GM21423 (cell line): ENCODE results near the gene C2.
"Not testable (repeated sequence)": the region's sequence is repeated elsewhere in the genome, so short reads cannot be mapped to it uniquely, and the experiment has no call there.

Experiments used
- ATAC-seq: cut with Tn5 transposase; IDR thresholded peaks from one replicate; pipeline ENCODE4 v1.9.1; 2021; ENCODE audit warnings: mild to moderate bottlenecking, moderate library complexity; ENCODE audit not compliant: unreplicated experiment

C2 gene

DNA sequence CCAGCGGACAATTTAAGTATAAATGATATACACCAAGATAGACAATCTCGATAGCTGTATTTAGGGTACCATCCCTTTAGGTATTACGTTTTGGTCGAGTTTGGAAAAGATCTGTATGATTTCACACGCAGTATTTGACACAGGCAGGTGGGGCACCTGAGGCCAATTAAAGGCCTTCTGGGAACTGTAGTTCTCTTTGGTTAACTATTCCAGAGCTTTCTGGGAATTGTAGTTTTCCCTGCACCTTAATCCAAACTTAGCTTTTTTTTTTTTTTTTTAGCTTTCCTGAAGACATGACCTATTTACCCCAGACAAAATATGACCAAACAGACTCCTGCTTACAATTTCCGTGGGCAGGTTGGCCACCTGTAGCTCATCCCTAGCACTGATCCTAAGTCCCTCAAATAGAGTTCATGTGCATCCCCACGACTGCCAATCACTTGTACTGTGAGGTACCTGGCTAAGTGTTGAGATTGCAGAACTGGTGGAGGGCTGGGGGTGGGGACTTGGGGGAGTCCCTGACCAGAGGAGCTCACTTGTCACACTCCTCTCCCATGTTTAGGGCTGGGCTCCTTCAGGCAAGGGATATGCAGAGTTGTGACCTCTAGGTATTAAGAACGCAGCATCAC, 29.0 kb upstream of the C2 start:
- ATAC-seq = no peak

DNA sequence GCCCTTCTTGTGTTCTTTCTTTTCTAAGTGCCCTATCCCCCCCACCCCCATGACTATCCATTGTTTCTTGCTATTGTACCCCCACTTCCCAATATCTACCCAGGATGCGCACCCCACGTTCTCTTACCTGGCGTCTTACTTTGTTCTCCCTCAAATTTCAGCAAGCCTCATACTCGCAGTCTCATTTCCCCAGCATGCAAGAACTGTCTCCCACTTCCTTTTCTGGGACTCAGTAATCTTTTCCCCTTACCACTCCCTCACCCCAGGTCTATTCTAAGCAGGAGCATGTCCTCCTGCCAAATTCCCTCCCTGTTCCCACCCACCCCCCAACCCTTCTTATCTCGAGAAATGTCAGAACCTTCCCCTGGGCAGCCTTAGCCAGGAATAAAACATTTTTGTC, 28.3 kb upstream of the C2 start:
- no peak for ATAC-seq

DNA sequence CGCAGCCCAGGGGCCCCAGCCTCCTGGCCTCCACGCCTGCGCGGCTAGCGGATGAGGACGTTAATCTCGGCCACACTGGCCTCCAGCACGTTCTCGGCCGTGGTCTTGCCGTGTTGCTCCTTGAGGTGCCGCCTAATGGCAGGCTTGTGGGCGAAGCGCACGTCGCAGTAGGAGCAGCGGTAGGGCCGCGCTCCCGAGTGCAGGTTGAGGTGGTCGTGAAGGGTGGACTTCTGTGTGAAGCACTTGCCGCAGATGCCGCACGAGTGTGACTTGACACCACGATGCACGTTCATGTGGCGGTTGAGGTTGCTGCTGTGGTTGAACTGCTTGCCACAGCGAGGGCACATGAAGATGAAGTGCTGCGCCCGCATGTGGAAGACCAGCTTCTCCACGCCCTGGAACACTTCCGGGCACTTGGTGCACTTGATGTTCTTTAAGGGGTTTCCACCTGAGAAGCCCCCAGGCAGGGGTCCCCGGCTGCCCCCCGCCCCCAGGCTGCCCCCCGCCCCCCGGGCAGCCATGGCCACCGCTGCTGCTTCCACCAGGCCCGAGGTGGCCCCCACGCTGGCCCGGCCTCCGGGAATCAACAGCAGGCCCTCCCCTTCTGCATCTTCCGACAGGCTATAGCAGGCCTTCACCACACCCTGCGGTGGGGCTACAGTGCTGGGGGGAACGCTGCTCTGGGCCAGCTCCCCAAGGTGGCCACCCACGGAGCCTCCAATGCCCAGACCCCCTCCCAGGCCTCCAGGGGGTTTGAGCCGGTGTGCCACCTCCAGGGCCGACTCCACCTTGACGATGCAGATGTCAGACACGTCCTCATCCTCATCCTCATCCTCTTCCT, 27.4 kb upstream of the C2 start:
- no peak for ATAC-seq

DNA sequence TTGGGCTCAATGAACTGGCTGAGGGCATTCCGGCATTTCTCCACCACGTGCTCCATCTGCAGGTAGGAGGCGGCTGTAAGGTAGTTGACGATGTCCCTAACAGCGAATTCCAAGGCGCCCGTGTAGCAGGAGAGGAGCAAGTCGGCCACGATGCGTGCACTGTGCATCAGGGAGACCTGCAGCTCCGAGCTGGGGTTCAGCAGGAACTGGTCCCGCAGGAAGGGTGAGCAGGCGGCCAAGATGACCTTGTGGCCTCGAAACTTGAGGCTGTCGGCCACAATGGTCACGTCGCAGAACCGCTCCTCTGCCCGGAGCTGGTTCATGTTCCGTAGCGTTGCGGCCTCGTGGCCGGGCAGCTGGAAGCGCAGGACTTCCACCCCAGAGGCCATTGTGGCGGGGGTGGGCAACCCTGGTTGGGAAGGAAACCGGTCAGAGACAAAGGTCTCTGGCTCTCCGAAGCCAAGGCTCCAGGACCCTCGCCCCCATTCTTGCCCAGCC, 26.6 kb upstream of the C2 start:
- ATAC-seq = no peak

DNA sequence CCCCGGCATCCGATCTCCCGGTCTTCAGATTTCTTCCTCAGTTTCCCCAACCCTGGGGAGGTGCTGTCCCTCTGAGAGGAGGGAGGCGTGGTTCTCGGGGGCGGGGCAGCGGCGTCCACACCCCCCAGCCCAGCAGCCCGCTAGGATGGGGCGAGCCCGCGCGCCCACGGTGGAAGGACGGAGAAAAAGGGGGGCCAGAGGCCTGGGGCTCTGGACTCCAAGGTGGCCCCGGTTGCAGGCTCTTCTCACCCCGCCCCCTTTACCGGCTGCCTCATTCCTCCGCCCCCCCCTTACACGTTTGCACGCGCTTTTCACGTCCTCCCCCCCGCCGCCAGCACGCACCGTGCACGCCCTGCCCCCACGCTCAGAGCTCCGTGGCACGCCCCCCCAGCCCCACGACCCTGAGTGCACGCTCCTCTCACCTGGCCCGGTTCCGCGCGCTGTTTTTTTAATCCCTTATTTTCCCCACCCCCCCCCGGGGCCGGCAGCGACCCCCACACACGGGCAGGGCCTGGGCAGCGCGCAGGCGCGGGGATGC, 26.0 kb upstream of the C2 start:
- no peak for ATAC-seq

DNA sequence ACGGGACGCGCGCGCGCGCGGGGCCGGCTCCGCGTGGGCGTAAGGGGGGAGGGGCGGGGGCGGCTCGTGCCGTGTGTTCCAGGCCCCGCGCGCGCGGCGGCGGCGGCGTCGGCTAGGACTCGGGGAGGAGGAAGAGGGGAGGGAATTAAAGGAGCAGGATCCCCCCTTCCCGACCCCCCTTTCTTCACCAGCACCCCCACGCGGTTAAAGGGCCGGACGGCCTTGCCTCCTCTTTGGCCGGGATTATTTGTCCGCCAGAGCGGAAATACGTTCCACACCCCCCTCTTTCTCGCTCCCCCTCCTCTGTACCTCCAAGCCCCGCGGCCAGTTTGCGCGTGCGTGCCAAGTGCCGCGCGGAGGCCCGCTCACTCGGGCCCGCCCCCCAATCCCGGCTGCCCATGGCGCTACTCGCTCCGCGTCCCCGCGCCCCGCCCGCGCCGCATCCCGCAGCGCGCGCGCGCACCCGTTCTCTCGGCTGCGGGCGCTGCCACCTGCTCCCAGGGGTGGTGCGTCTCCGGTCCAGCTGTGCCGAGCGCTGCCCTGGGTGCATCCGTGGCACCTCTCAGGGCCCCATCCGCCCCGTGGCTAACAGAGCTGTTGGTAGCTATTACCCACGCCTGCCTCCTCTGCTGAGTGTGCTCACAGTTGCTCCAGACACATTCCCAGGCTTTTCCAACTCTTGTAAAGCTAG, 25.4 kb upstream of the C2 start, which contains the start of gene ZBTB12:
Gene ZBTB12, minus strand, starts transcription at position 134 of the 691 bp plus-strand sequence. CDS start 781 bp downstream, outside the sequence.
- peak; percentile 54 for ATAC-seq

DNA sequence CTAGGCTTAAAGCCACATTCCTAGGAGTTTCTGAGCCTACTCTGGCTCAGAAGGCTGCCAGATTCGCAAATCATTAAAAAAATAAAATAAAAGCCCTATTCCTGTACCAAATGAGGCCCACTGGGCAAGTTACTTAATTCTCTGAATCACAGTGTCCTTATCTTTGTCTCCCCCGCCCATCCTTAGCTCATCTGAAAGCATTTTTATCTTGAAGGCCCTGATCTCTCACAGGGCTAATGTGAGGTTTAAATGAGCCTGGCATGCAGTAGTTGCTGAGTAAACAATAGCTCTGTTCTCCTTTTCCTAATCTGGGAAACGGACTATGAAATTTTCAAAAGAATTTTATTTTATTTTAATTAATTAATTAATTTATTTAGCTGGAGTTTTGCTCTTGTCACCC, 23.6 kb upstream of the C2 start:
- ATAC-seq = no peak

DNA sequence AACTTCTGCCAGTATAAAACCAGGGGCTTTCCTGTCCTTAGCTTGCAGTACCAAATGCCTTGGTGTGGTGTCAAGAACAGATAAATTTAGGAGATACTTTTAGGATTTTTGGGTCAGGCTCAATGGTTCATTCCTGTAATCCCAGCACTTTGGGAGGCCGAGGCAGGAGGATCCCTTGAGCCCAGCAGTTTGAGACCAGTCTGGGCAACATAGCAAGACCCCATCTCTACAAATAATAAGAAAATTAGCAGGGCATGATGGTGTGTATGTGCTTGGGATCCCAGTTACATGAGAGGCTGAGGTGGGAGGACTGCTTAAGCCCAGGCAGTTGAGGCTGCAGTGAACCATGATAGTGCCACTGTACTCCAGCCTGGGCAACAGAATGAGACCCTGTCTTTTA, 22.5 kb upstream of the C2 start:
- ATAC-seq = no peak

DNA sequence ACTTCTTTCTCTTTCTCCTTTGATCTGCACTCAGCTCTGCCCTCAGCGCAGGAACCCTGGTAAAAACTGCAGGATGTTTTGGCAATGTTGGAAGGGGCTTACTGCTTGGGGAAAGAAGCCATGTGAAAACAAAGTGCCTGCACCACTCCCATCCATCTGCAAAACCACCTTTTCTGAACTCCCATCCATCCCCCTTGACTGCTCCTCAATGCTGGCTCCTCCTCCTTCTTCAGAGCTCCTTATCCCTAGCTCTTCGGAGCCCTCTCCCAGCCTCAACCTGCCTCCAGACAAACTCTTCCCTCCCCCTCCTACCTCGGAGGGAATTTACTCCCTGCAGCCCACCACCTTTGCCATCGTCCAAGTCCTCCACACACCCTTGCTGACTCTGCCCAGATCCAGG, 21.4 kb upstream of the C2 start:
- no peak for ATAC-seq

DNA sequence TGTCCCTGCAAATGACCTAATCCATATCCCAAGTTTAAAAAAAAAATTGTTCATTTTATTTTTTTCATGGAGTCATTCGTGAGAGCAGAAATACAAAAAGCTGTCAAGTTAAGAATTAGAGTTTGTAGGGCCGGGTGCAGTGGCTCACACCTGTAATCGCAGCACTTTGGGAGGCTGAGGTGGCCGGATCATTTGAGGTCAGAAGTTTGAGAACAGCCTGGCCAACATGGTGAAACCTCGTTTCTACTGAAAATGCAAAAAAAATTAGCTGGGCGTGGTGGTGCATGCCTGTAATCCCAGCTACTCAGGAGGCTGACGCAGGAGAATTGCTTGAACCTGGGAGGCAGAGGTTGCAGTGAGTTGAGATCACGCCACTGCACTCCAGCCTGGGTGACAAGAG, 20.8 kb upstream of the C2 start:
- not testable (repeated sequence) for ATAC-seq

DNA sequence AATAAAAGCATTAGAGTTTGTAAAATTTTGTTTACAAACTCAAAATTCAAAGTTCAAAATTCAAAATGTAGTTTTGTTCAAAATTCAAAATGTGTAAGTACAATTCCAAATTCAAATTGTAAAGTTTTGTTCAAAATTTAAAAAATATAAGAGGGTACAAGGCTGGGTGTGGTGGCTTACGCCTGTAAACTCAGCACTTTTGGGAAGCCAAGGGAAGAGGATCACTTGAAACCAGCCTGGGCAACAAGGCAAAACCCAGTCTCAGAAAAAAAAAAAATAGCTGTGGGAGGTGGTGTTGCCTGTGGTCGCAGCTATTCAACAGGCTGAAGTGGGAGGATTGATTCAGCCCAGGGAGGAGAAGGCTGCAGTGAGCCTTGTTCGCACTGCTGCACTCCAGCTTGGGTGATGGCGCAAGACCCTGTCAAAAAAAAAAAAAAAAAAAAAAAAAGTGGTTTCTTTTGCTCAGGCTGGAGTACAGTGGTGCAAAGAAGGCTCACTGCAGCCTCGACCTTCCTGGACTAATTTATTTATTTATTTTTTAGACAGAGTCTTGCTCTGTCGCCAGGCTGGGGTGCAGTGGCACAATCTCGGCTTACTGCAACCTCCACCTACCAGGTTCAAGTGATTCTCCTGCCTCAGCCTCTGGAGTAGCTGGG, 20.2 kb upstream of the C2 start:
- no peak for ATAC-seq

DNA sequence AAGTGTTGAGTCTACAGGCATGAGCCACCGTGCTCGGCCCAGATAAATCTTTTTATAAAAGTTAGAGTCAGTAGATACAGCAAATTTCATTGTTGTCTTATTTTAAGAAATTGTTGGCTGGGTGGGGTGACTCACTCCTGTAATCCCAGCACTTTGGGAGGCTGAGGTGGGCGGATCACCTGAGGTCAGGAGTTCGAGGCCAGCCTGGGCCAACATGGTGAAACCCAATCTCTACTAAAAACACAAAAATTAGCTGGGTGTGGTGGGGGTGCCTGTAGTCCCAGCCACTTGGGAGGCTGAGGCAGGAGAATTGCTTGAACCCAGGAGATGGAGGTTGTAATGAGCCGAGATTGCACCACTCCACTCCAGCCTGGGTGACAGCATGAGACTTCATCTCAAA, 19.3 kb upstream of the C2 start:
- not testable (repeated sequence) for ATAC-seq

DNA sequence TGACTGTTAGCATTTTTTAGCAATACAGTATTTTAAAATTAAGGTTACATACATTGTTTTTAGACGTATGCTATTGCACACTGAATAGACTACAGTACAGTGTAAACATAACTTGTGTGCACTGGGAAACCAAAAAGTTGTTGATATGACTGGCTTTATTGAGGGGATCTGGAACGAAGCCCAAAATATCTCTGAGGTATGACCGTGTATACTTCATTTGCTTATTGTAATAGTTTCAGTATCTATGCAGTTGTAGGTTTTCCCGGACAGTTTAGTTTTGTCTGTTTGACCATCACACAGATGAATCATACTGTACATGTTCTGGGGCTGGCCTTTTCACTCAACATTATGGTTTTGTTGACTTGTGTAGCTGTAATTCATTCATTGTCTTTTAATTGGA, 18.7 kb upstream of the C2 start:
- peak; percentile 74 for ATAC-seq

DNA sequence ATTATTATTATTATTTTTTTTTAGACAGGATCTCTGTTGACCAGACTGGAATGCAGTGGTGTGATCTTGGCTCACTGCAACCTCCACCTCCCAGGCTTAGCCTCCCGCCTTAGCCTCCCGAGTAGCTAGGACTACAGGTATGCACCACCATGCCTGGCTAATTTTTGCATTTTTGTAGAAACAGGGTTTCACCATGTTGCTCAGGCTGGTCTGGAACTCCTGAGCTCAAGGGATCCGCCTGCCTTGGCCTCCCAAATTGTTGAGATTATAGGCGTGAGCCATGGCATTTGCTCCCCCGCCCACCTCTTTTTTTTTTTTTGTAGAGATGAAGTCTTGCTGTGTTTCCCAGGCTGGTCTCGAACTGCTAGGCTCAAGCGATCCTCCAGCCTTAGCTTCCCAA, 18.2 kb upstream of the C2 start:
- not testable (repeated sequence) for ATAC-seq

DNA sequence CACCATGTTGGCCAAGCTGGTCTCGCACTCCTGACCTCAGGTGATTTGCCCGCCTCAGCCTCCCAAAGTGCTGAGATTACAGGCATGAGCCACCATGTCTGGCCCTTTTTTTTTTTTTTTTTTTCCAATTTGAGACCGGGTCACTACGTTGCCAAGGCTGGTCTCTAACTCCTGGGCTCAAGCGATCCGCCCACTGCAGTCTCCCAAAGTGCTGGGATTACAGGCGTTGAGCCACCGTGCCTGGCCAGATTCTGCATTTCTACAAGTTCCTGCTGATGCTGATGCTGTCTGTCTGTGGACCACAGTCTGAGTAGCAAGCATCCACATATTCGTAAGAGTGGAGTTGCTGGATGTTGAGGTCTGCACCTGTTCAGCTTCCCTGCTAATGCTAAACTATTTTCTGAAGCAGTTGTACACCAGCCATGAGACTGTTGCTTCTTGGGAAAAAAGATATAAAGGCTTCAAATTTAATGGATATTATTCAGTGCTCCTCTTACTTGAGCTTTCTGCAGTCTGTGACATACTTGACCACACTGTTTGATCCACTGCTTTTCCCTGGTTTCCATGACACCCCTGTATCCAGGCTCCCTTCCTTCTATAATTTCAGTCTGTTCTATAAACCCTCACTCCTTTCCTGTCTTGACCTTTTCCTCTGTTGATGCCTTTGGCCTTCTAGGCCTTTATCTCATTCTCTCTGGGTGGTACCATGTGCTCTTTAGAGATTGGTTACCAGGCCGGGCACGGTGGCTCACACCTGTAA, 15.5 kb upstream of the C2 start:
- ATAC-seq = no peak

DNA sequence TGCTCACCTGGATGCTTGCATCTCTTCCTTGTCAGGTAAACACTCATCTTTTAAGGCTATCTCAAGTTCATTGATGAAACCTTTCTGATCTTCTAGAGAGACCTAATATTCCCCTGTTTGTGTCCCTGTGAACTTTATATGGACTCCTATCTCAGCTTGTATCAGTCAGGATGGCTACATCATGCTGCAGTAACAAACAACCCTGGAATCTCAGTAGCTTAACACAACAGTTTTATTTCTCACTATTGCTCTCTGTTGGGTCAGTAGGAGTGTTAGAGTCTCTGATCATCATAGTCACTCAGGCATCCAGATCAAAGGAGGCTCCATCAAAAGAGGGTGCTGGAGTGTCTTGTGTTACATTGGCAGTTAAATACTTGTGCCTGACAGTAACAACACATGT, 12.2 kb upstream of the C2 start:
- ATAC-seq = no peak

DNA sequence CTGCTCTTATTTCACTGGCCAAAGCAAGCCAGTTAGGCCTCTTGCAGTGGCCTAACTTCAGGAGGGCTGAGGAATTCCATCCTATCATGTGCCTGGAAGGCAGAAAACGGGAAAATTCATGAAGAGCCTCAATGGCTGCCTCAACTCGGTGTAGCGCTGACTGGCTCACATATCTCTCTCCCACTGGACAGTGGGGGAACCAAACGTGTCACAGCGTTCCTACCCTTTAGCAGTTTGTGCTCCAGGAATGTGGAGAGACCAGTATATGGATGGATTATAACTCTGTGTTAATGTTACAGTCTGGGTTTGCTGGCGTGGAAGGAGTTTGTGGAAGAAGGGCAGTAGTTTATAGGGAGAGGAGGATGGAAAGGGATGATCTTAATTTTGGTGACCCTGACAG, 11.8 kb upstream of the C2 start:
- ATAC-seq = no peak

DNA sequence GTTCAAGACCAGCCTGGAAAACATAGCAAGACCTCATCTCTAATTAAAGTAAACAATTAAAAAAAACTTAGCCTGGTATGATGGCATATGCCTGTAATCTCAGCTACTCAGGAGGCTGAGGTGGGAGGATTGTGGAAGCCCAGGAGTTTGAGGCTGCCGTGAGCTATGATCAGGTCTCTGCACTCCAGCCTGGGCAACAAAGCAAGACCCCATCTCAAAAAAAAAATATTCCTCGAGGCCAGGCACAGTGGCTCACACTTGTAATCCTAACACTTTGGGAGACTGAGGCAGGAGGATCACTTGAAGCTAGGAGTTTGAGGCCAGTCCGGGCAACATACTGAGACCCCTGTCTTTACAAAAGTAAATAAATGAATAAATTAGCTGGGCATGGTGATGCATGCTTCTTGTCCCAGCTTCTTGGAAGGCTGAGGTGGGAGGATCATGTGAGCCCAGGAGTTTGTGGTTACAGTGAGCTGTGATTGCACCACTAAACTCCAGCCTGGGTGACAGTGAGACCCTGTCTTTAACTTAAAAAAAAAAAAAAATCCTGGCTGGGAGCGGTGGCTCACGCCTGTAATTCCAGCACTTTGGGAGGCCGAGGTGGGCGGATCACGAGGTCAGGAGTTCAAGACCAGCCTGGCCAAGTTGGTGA, 9.3 kb upstream of the C2 start:
- ATAC-seq = no peak

DNA sequence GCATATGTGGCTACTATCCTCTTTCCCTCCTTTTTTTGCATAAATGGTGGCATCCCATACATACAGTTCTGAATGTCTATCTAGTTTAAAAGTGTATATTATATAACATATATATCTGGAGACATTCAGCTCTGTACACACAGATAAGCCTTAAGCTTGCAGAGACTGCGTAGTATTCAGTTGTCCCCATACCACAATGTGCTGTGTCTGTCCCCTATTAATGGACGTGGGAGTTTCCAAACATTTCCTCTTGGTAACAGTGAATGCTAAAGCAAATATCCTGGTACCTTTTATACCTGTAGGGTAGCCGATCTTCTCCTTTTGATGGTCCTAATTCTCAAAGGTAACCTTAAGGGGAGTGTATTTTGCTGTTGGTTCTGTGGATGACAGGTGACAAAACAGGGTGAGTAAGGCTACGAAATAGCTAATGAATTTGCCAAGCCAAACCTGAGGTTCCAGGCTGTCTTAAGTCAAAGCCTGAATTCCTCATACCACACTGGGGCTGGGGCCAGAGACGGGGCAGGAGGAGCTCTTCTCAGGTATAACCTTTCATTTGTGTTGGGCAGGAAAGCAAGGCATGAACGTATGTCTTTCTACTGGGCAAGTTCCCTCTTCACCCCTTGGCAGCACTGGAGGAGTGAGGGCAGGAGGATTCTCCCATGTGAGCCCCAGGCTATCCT, 7.8 kb upstream of the C2 start:
- no peak for ATAC-seq
